A549 (cell line): ENCODE data around the gene CCDC188. TPM values are rescaled to one million over a fixed set of nuclear protein-coding genes. Genes with fewer than 3 reads are reported as not detected.
A peak's percentile ranks its signal among the peaks of the same experiment; 100 is the strongest.

Experiments
- ATAC-seq, 2 experiments: fragments of 200-7000 bp in 1 of 2; fragments of >200 bp in 1 of 2; cut with Nextera tagmentation in 1 of 2; cut with Tn5 transposase in 1 of 2; 3 replicates each; pipeline versions ENCODE4 v1.8.0 to v1.9.1; 2018 to 2020; ENCODE audit warnings: mild to moderate bottlenecking in 1 of 2, moderate library complexity in 1 of 2
- CTCF ChIA-PET: fragments of 300-600 bp; sonication (Branson Sonifier 250); formaldehyde crosslinking; extraction: SDS; loops from one replicate; lab custom pipeline; 2021; ENCODE audit warnings: antibody characterized with exemption, inconsistent platforms; lab: Yijun Ruan, JAX
- POLR2A ChIA-PET: fragments of 350-600 bp; formaldehyde crosslinking; extraction: SDS; loops from one replicate; lab custom pipeline; 2021; ENCODE audit warnings: antibody characterized with exemption, inconsistent platforms; lab: Yijun Ruan, JAX
- DNase-seq, 2 experiments: peaks; one replicate each; pipeline versions ENCODE4 v3.0.0 to v3.0.0-alpha.2; 2011 to 2016; ENCODE audit warnings: low read depth in 1 of 2, low spot score in 1 of 2
- FAIRE-seq: peaks from 2 replicates; lab custom pipeline; 2011; peaks lifted over from hg19 to GRCh38; lab: Jason Lieb, UNC
- H3K27ac ChIP-seq, 2 experiments: fragments of >200 bp; sonication (Bioruptor Twin); formaldehyde crosslinking; 3 replicates each; pipeline ENCODE4 v1.5.1; 2016 to 2017
- H3K4me1 ChIP-seq: fragments of >200 bp; sonication (Bioruptor Twin); formaldehyde crosslinking; 3 replicates; pipeline ENCODE4 v1.6.1; 2016
- H3K4me2 ChIP-seq: fragments of >200 bp; sonication (Bioruptor Twin); formaldehyde crosslinking; 3 replicates; pipeline ENCODE4 v1.6.1; 2016
- H3K4me3 ChIP-seq: fragments of >200 bp; sonication (Bioruptor Twin); formaldehyde crosslinking; 3 replicates; pipeline ENCODE4 v1.5.1; 2016
- H3K9me3 ChIP-seq: fragments of >200 bp; sonication (Bioruptor Twin); formaldehyde crosslinking; 3 replicates; pipeline ENCODE4 v1.6.1; 2016
- ATOH8 ChIP-seq: fragments of 250-450 bp; sonication (Bioruptor Pico); IDR thresholded peaks from 2 replicates; pipeline ENCODE4 v1.5.0; 2020; ENCODE audit warnings: low read depth, mild to moderate bottlenecking, moderate library complexity
- BHLHE40 ChIP-seq: IDR thresholded peaks from 2 replicates; pipeline ENCODE4 v1.6.1; 2012; ENCODE audit warnings: low read depth, low read length, inconsistent platforms
- CHD2 ChIP-seq: fragments of 150-350 bp; IDR thresholded peaks from 2 replicates; pipeline ENCODE4 v1.6.1; 2014; ENCODE audit warnings: low read length; ENCODE audit not compliant: partially characterized antibody
- CTCF ChIP-seq: fragments of >200 bp; sonication (Bioruptor Twin); formaldehyde crosslinking; IDR thresholded peaks from 3 replicates; pipeline ENCODE4 v1.5.1; 2016
- EHF ChIP-seq: fragments of 250-450 bp; sonication (Bioruptor Pico); IDR thresholded peaks from 2 replicates; pipeline ENCODE4 v1.5.0; 2020; ENCODE audit warnings: mild to moderate bottlenecking
- EHMT2 ChIP-seq: fragments of 200-600 bp; sonication (generic); IDR thresholded peaks from 2 replicates; pipeline ENCODE4 v1.6.1; 2016; ENCODE audit warnings: antibody characterized with exemption, low read depth, mild to moderate bottlenecking, moderate library complexity
- EP300 ChIP-seq, 2 experiments: fragments of >200 bp; sonication (Bioruptor Twin); formaldehyde crosslinking; IDR thresholded peaks; 2 replicates in 1 of 2; 3 replicates in 1 of 2; pipeline ENCODE4 v1.6.1; 2016 to 2017
- FOSB ChIP-seq: fragments of 250-450 bp; sonication (Bioruptor Pico); IDR thresholded peaks from 2 replicates; pipeline ENCODE4 v1.5.0; 2020; ENCODE audit warnings: mild to moderate bottlenecking, moderate library complexity
- FOSL2 ChIP-seq, 2 experiments: fragments of 450-650 bp in 1 of 2; fragments of >200 bp in 1 of 2; sonication (Bioruptor Twin) in 1 of 2; formaldehyde crosslinking; IDR thresholded peaks; 2 replicates each; pipeline versions ENCODE4 v1.5.0 to v1.6.1; 2016 to 2020; ENCODE audit warnings: mild to moderate bottlenecking in 1 of 2, moderate library complexity in 1 of 2
- FOXS1 ChIP-seq: fragments of 250-450 bp; sonication (Bioruptor Pico); IDR thresholded peaks from 2 replicates; pipeline ENCODE4 v1.5.0; 2020; ENCODE audit warnings: mild to moderate bottlenecking, moderate library complexity
- HOXB13 ChIP-seq: fragments of 250-450 bp; sonication (Bioruptor Pico); IDR thresholded peaks from 2 replicates; pipeline ENCODE4 v1.5.0; 2020; ENCODE audit warnings: low read depth, mild to moderate bottlenecking, moderate library complexity
- JUNB ChIP-seq: fragments of >200 bp; sonication (Bioruptor Twin); formaldehyde crosslinking; IDR thresholded peaks from 2 replicates; pipeline ENCODE4 v1.6.1; 2016
- KDM5A ChIP-seq: fragments of 200-600 bp; sonication (generic); IDR thresholded peaks from 2 replicates; pipeline ENCODE4 v1.6.1; 2016; ENCODE audit warnings: antibody characterized with exemption, mild to moderate bottlenecking
- MAFK ChIP-seq: fragments of 450-650 bp; IDR thresholded peaks from 2 replicates; pipeline ENCODE4 v1.6.1; 2014; ENCODE audit not compliant: partially characterized antibody
- MAZ ChIP-seq: fragments of 150-350 bp; IDR thresholded peaks from 2 replicates; pipeline ENCODE4 v1.6.1; 2014; ENCODE audit warnings: antibody characterized with exemption, low read depth, low read length, borderline replicate concordance
- NFE2L2 ChIP-seq: fragments of 150-350 bp; conservative IDR thresholded peaks from 2 replicates; pipeline ENCODE4 v1.6.1; 2014; ENCODE audit warnings: low read length
- PHF8 ChIP-seq: fragments of 200-600 bp; sonication (generic); IDR thresholded peaks from 2 replicates; pipeline ENCODE4 v1.6.1; 2016; ENCODE audit warnings: low read depth, mild to moderate bottlenecking, antibody characterized with exemption, moderate library complexity, borderline replicate concordance
- POLR2A ChIP-seq: IDR thresholded peaks from 2 replicates; pipeline ENCODE4 v1.6.1; 2012; ENCODE audit warnings: mild to moderate bottlenecking, low read length
- RAD21 ChIP-seq, 2 experiments: fragments of >200 bp in 1 of 2; sonication (Bioruptor Twin) in 1 of 2; formaldehyde crosslinking in 1 of 2; IDR thresholded peaks in 1 of 2; conservative IDR thresholded peaks in 1 of 2; 2 replicates in 1 of 2; 3 replicates in 1 of 2; pipeline ENCODE4 v1.6.1; 2012 to 2018; ENCODE audit warnings: inconsistent platforms in 1 of 2
- RCOR1 ChIP-seq: fragments of 150-350 bp; IDR thresholded peaks from 2 replicates; pipeline ENCODE4 v1.6.1; 2014; ENCODE audit warnings: antibody characterized with exemption, low read length, low read depth
- REST ChIP-seq: fragments of 200-600 bp; sonication (generic); IDR thresholded peaks from 2 replicates; pipeline ENCODE4 v1.6.1; 2016; ENCODE audit warnings: antibody characterized with exemption, mild to moderate bottlenecking, moderate library complexity
- TP53 ChIP-seq: fragments of 250-450 bp; sonication (Bioruptor Pico); IDR thresholded peaks from 2 replicates; pipeline ENCODE4 v1.5.0; 2021; ENCODE audit warnings: mild to moderate bottlenecking, moderate library complexity
- ZNF302 ChIP-seq: fragments of 250-450 bp; sonication (Bioruptor Pico); IDR thresholded peaks from 2 replicates; pipeline ENCODE4 v1.9.0; 2021; ENCODE audit warnings: inconsistent platforms, mild to moderate bottlenecking, moderate library complexity
- WGBS: methylation state at CpG from one replicate; pipeline ENCODE4 v1.1.6; 2017; ENCODE audit errors: missing lambda C conversion rate; 5-methylcytosine and 5-hydroxymethylcytosine counted together
- polyA plus RNA-seq, 4 experiments: library from polyadenylated mRNA; depleted of rRNA in 3 of 4; stranded (reverse); fragments of >200 nt; fragmentation: RNase III in 1 of 4; extraction: RNeasy Plus Mini Kit Qiagen cat#74134 plus additional on column Dnase treatment in 1 of 4; gene quantifications; 2 replicates in 3 of 4; 3 replicates in 1 of 4; pipeline ENCODE4 v1.2.3, GENCODE V29; 2011 to 2017
- TF ChIP-seq, protein P1 (sequence below): IDR thresholded peaks from 2 replicates; pipeline ENCODE4 v1.6.1; 2012
- TF ChIP-seq, protein P2 (sequence below): fragments of 450-650 bp; IDR thresholded peaks from 2 replicates; pipeline ENCODE4 v1.6.1; 2014; ENCODE audit warnings: antibody characterized with exemption

The CCDC188 gene
- polyA plus RNA-seq, 2 of the 4 experiments (the other 2 are of a cell fraction): not detected

DNA sequence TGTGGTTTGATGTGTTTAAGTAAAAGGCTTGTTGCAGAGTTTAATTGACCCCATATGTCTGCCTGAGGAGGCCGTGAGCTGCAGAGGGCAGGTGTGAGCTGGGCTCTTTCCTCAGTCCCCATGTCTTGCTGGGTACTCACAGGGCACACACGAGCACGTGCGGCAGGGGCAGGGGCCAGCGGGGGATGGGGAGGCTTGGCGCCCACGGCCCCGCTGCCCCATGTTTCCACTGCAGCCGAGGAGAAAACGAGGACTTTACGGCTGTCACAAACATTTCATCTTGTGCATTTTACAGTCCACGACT, 24.7 kb upstream of the CCDC188 start:
- Histone ChIP-seq H3K4me1 (no peaks in the 10 kb centered on the region), H3K4me2 (no peak overlapping the region), H3K27ac (no peak overlapping the region), H3K9me3 (no peaks in the 10 kb centered on the region), H3K4me3 (no peak overlapping the region)
- no peak for TF ChIP-seq PHF8
- ATAC-seq (peak in 1 of 2 experiments; percentile 26; a peak in 1 of 6 replicates), DNase-seq (peak in 1 of 2 experiments; percentile 11), FAIRE-seq (no peak)
- POLR2A ChIA-PET: no interaction called here
- CTCF ChIA-PET: interaction anchor here (0.8 to 1.0 kb wide), 2 partner anchors 19 to 63 kb away, joined by 3 read pairs; no protein-coding TSS in a partner anchor
- WGBS: 69% methylated on average over 5 of the region's 12 CpGs

DNA sequence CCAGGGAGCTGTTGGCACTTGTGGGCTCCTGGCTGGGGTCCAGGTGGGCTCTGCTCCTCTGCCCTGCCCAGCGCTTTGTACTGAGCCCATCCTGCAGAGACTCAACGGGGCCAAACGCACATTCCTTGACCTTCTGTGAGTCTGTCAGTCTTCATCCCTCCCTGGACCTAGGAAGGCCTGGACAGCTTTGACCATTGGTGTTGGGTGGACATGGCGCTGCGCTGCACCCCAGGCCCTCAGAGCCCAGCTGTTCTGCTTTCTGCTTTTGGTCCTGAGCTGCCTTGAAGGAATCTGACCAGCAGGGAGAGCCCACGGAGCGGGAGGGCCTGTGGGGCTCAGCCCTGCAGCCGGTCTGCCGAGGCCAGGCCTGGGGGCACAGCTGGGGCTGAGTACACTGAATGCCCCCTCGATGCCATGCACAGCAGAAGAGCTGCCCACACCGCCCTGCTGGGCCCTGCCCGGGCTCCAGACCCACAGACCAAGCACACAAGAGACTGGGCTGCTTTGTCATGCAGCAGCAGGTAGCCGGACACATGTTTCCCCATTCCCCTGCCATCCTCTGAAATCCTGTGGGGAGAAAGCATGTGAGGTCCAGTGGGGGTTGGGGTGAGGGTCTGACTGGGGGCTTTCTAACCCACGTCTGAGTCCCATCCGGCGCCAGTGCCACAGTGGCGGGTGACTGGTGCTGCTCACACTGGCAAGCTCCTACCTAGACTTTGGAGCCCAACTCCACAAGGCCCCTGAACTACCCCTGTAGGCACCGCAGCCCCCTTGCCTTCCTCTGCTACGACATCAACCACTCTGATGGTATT, 24.1 kb upstream of the CCDC188 start:
- ATAC-seq (peak; percentile 35 to 76; a peak in 4 of 6 replicates), DNase-seq (no peak), FAIRE-seq (no peak)
- ChIA-PET POLR2A (no interaction called here), CTCF (interaction anchor here (0.5 to 1.0 kb wide), 4 partner anchors 18 to 1888 kb away, joined by 3 read pairs; no protein-coding TSS in a partner anchor)
- Histone ChIP-seq H3K4me1 (no peaks in the 10 kb centered on the region), H3K4me3 (no peak overlapping the region), H3K9me3 (no peaks in the 10 kb centered on the region), H3K27ac (no peak overlapping the region), H3K4me2 (no peak overlapping the region)
- WGBS: 55% methylated on average over 4 of the region's 19 CpGs
- TF ChIP-seq FOSB (CRISPR knock-in tag) (no peak), HOXB13 (CRISPR knock-in tag) (no peak), RCOR1 (no peak), TP53 (CRISPR knock-in tag) (no peak), EHF (CRISPR knock-in tag) (no peak), FOXS1 (CRISPR knock-in tag) (no peak), REST (no peak), ZNF302 (no peak), CTCF (no peak), POLR2A (no peak), PHF8 (no peak), ATOH8 (CRISPR knock-in tag) (no peak), MAZ (no peak)
- TF ChIP-seq, protein P1, sequence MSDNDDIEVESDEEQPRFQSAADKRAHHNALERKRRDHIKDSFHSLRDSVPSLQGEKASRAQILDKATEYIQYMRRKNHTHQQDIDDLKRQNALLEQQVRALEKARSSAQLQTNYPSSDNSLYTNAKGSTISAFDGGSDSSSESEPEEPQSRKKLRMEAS: no peak

DNA sequence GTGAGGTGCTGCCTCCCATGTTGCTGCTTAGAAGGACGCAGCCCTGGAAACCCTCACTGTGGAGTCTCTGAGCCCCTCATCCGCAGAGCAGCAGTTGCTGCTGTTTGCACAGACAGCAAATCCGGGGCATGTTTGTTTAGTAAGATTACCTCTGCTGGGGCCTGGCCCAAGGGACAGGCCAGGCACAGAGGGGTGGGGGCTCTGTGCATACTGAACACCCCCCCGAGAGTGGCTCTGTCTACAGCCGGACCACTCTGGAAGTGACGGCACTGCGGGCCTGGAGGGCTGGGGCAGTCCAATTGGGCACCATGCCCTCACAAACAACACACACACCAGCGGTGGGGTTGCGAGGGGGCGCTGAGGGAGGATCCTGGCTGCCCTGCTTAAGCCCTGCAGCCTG, 22.9 kb upstream of the CCDC188 start:
- no peak for DNase-seq
- no peak overlapping the region for H3K4me3 ChIP-seq
- 75% methylated on average over 2 of the region's 10 CpGs for WGBS
- no peaks in the 10 kb centered on the region for H3K9me3 ChIP-seq
- CTCF ChIA-PET: interaction anchor here (2.3 kb wide), 1 partner anchor 17 kb away, joined by 7 read pairs; no protein-coding TSS in a partner anchor
- ATAC-seq: no peak; a peak in 1 of 6 replicates
- H3K4me1 ChIP-seq: no peaks in the 10 kb centered on the region
- POLR2A ChIA-PET: no interaction called here
- no peak for FAIRE-seq
- H3K27ac ChIP-seq: no peak overlapping the region
- H3K4me2 ChIP-seq: no peak overlapping the region
- TF ChIP-seq CHD2 (no peak), TP53 (CRISPR knock-in tag) (no peak), ATOH8 (CRISPR knock-in tag) (no peak), RAD21 (conservative IDR thresholded peaks at IDR 0.05 in 1 of 2, IDR thresholded peaks at IDR 0.05 in 1 of 2) (no peak), JUNB (no peak), EP300 (IDR thresholded peaks at IDR 0.05) (no peak), MAFK (no peak), BHLHE40 (no peak), EHMT2 (no peak), KDM5A (no peak), FOSL2 (IDR thresholded peaks at IDR 0.05) (no peak), FOSL2 (CRISPR knock-in tag; IDR thresholded peaks at IDR 0.05) (no peak), NFE2L2 (no peak)
- TF ChIP-seq, protein P2, sequence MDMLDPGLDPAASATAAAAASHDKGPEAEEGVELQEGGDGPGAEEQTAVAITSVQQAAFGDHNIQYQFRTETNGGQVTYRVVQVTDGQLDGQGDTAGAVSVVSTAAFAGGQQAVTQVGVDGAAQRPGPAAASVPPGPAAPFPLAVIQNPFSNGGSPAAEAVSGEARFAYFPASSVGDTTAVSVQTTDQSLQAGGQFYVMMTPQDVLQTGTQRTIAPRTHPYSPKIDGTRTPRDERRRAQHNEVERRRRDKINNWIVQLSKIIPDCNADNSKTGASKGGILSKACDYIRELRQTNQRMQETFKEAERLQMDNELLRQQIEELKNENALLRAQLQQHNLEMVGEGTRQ: no peak
